Activated CD8-positive, alpha-beta memory T cell treated with anti-CD3 and anti-CD28 coated beads, Interleukin-2, amount 50 U/mL, for 4 hours (primary cell): ENCODE results near the gene MCC.

Experiments used
- DNase-seq: peaks from one replicate; pipeline ENCODE4 v3.0.0-alpha.2; 2020

Gene MCC

GRCh38 chr5:113358696-113359095 is 129.6 kb downstream of the MCC start:
- DNase-seq = no peak

- DNase-seq = no peak
Measured at GRCh38 chr5:113357696-113358476, 130.4 kb downstream of the MCC start.

- DNase-seq = no peak
Measured at GRCh38 chr5:113356487-113356886, 131.8 kb downstream of the MCC start.

- DNase-seq = no peak
Measured at GRCh38 chr5:113354055-113354454, 134.2 kb downstream of the MCC start.

GRCh38 chr5:113347572-113347971 is 140.7 kb downstream of the MCC start:
- DNase-seq = no peak

GRCh38 chr5:113344973-113345940 is 143.0 kb downstream of the MCC start:
- no peak for DNase-seq

GRCh38 chr5:113343343-113343742 is 144.9 kb downstream of the MCC start:
- no peak for DNase-seq

GRCh38 chr5:113340537-113340936 is 147.7 kb downstream of the MCC start:
- no peak for DNase-seq

GRCh38 chr5:113338628-113339027 is 149.6 kb downstream of the MCC start:
- no peak for DNase-seq

GRCh38 chr5:113337515-113338415 is 150.5 kb downstream of the MCC start:
- DNase-seq = no peak

- DNase-seq = no peak
Measured at GRCh38 chr5:113336975-113337374, 151.3 kb downstream of the MCC start.

GRCh38 chr5:113333411-113333810 is 154.8 kb downstream of the MCC start:
- no peak for DNase-seq

GRCh38 chr5:113331209-113331551 is 157.1 kb downstream of the MCC start:
- no peak for DNase-seq

GRCh38 chr5:113330533-113331208 is 157.6 kb downstream of the MCC start:
- DNase-seq = no peak

- no peak for DNase-seq
Measured at GRCh38 chr5:113329981-113330380, 158.3 kb downstream of the MCC start.

- DNase-seq = no peak
Measured at GRCh38 chr5:113325054-113325453, 163.2 kb downstream of the MCC start.

- DNase-seq = no peak
Measured at GRCh38 chr5:113321276-113321675, 167.0 kb downstream of the MCC start.

GRCh38 chr5:113320273-113320780 is 167.9 kb downstream of the MCC start:
- no peak for DNase-seq

GRCh38 chr5:113319256-113320053 is 168.8 kb downstream of the MCC start:
- DNase-seq = no peak

GRCh38 chr5:113317636-113318035 is 170.6 kb downstream of the MCC start:
- DNase-seq = no peak

- DNase-seq = no peak
Measured at GRCh38 chr5:113311301-113311700, 177.0 kb downstream of the MCC start.
